Mononuclear cell (primary cell): Measurements from ENCODE around the gene UQCR11. TPM values are rescaled to one million over a fixed set of nuclear protein-coding genes. Genes with fewer than 3 reads are reported as not detected.

ENCODE experiments used
- H3K27me3 ChIP-seq: 2 replicates; pipeline ENCODE4 v1.6.0; 2011; ENCODE audit warnings: low read length, control low read depth; ENCODE audit not compliant: insufficient read depth
- H3K4me1 ChIP-seq: 2 replicates; pipeline ENCODE4 v1.5.1; 2011; ENCODE audit warnings: mild to moderate bottlenecking, low read length, control low read depth; ENCODE audit not compliant: insufficient read depth
- H3K4me3 ChIP-seq: 2 replicates; pipeline ENCODE4 v1.5.1; 2011; ENCODE audit warnings: mild to moderate bottlenecking, low read length, moderate library complexity
- H3K9me3 ChIP-seq: 2 replicates; pipeline ENCODE4 v1.5.1; 2011; ENCODE audit warnings: low read depth, mild to moderate bottlenecking, control low read depth, low read length
- total RNA-seq: library from RNA; depleted of rRNA; stranded (reverse); fragments of >200 nt; gene quantifications from one replicate; pipeline ENCODE4 v1.2.3, GENCODE V29; 2012

UQCR11 gene
- total RNA-seq, 1 donor: 31.6 TPM

DNA sequence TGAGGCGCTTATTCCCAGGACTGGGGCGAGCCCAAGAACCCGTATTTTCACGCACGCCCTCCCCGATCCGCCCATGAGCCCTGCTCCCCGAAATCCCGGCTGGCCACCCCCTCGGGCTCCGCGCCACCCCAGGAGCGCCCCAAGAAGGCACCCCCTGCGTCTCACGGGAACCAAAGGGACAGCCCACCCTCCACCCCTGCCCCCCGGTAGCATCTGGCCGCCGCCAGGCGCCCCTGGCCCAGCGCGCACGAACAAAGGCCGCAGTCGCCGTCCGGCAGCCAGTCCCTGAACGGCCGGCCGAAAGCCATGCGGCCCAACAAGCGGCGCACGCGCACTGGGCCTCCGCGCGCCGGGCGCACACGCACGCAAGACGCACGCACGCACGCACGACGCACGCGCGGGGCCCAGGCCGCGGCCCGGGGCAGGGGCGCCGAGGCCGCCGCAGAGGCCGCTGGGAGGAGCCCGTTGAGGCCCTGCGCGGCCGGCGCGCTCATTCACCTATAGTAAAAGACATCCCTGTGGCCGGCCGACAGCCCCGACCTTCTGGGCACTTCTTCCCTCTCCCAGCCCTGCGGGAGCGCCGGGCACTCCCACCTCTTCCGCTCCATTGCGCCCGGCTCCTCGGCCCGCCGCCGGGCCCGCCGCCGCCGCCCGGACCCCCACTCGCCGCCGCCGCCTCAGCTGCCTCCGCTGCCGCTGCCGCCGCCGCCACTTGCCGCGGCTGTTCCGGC, 13.1 kb downstream of the UQCR11 start:
- Histone ChIP-seq H3K27me3 (no peaks in the 10 kb centered on the region), H3K9me3 (no peaks in the 10 kb centered on the region), H3K4me1 (peaks cover 26% of the 10 kb centered on the region), H3K4me3 (peak overlapping the region; percentile 64)

DNA sequence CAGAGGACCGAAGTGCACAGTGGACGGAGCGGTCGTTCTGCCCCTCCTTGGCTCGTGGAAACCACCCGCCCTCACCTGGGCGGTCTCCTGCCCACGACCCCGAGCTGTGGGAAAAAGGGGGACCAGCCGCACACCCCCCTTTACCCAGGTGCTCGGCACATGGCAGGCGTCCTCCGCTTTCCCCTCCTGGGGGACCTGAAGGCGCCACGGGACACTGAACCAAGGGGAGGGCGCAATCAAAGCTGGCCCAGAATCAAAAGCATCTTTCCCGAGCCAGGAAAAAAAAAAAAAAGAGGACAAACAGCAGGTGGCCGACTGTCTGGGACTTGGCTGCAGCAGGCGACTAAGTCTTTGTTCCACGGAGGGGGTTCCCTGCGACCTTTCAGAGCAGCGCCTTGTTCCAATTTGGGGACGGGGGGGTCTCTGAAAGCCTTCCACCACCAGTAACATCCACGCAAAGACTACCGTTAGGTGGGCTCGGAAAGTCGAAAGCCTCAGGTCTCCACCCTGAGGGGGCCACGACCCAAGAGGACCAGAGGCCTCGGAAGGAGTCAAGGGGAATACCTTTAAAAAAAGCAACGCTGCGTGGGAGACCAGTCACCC, 13.7 kb downstream of the UQCR11 start:
- no peaks in the 10 kb centered on the region for H3K9me3 ChIP-seq
- H3K27me3 ChIP-seq: no peaks in the 10 kb centered on the region
- peaks cover 26% of the 10 kb centered on the region for H3K4me1 ChIP-seq
- peak overlapping the region; percentile 64 for H3K4me3 ChIP-seq

DNA sequence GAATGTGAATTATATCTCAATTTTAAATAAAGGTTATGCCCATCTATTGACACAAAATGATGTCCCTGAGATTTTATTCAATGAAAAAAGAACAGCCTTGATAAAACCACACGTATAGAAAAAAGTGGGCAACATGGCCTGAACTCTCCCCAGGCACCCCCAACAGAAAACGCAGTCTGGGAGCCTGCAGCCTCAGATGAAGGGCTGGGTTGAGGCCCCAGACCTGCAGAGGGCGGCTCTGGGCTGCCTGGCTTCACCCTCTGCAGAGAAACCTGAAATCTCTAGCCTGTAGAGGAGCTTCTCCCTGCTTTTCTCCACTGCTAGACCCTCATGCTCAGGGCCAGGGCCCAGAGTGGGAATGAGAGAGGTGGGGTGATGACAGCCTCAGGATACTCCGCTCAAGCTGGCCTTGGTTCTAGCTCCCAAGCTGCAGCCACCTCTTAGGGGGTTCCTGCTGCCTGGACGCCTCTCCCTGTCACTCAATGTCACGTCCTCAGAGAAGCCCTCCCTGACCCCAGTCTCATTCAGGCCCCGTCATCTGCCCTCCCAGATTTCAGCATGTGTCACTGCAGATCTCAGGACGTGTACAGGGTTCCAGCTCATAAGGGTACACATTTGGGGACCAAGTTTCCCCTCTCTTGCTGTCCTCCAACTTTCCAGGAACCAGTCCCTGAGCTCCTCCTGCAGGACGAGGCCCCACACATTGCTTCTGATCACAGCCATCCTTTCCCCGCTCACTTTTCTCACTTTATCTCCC, 14.4 kb downstream of the UQCR11 start:
- peak overlapping the region; percentile 64 for H3K4me3 ChIP-seq
- no peaks in the 10 kb centered on the region for H3K9me3 ChIP-seq
- H3K27me3 ChIP-seq: no peaks in the 10 kb centered on the region
- H3K4me1 ChIP-seq: peaks cover 26% of the 10 kb centered on the region

DNA sequence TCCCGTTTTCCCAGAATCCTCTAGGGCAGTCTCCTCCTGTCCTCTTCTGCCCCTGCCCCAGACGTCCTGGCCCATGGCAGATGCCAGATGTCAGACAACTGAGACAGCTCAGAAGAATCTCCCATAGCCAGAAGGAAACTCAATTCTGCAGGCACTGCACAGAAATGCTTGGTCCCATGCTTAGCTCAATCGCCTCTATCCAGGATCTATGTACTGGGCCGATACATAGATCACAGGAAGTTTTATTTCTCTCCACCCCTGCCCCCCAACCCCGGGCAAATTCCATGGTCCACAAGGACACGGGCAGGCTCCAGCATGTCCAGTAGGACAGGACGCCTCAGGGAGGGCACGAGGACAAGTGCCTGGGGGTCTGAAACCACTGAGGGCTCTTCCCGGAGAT, 17.4 kb downstream of the UQCR11 start:
- no peaks in the 10 kb centered on the region for H3K9me3 ChIP-seq
- no peak overlapping the region for H3K4me3 ChIP-seq
- peaks cover 22% of the 10 kb centered on the region for H3K4me1 ChIP-seq
- no peaks in the 10 kb centered on the region for H3K27me3 ChIP-seq

DNA sequence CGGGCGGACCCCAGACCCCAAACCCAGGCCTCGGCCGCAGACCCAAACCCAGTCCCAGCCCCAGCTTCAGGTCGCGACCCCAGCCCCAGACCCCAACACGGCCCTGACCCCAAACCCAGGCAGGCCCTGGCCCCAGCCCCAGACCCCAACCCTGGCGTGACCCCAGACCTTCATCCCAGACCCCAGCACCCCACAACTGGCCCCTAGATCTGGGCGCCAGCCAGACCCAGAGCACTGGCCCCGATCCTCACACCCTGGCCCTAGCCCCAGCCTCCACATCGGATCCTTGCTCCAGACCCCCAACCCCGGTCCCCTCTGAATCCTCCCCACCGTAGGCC, 20.1 kb downstream of the UQCR11 start:
- no peaks in the 10 kb centered on the region for H3K27me3 ChIP-seq
- H3K4me1 ChIP-seq: peaks cover 4% of the 10 kb centered on the region
- no peaks in the 10 kb centered on the region for H3K9me3 ChIP-seq
- H3K4me3 ChIP-seq: no peak overlapping the region

DNA sequence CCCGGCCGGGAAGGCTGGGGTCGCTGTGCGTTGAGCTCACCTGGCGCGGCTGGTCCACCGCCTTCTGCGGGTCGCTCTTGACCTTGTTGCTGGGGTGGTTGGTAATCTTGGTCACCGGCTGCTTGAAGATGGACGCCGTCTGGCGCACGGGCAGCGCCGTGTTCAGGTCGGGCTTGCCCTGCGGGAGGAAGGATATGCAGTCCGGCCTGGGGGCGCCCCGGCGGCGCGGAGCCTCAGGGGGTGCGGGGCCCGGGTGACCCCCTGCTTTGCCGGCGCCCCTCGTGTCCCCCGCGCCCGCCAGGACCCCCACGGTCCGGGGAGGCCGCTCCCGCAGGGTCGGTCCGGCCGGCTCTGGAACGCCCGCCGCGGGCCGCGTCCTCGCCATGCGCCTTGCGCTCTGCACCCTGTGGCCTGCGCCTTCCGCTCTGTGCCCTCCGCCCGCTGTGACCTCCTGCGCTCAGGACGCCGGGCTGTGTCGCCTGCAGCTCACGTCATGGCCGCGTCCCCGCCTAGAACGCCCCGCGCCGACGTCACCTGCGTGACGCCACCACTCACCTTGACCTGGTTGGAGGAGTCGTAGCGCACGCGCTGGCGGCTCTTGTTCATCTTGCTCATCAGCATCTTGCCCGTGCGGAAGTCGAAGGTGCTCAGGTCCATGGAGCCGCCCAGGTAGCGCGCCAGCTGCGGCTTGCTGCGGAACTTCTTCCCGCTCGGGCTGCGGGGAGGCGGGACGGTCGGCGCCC, 20.6 kb downstream of the UQCR11 start:
- Histone ChIP-seq H3K27me3 (no peaks in the 10 kb centered on the region), H3K4me1 (no peaks in the 10 kb centered on the region), H3K4me3 (no peak overlapping the region), H3K9me3 (no peaks in the 10 kb centered on the region)

DNA sequence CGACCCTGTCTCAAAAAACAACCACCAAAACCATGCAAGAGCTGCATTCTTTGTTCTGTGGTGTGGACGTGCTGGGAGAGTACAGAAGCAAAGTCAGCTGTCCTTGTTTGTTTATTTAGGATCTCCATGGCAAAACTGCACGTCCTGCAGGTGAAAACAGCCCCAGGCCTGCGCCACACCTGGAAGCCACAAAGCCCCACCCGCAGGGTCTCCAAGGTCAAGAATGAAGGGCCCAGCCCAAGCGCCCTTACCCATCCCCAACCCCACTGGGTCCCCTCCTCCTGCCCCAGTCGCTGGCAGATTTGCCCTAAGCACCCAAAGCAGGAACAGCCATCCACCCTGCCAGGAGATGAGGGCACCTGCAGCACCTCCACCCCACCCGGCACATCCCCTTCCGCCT, 23.1 kb downstream of the UQCR11 start:
- H3K4me3 ChIP-seq: no peak overlapping the region
- no peaks in the 10 kb centered on the region for H3K9me3 ChIP-seq
- H3K4me1 ChIP-seq: no peaks in the 10 kb centered on the region
- H3K27me3 ChIP-seq: no peaks in the 10 kb centered on the region

DNA sequence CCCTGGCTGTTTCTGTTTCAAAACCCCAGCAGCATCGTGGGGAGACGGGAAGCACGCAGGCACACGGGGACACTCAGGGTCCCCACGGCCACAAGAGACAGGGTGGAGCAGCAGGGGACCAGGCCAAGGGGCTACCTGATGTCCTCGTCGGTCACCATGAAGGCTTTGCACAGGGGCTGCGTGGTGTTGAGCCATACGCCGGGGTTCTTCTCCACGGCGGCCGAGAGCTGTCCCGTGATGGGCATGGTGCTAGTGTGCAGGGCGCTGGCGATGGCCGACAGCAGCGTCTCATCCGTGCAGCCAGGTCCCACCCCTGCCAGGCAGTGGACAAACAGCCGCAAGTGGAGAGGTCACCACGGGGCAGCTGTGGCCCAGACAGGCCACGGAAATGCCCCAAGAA, 24.3 kb downstream of the UQCR11 start:
- Histone ChIP-seq H3K4me3 (no peak overlapping the region), H3K27me3 (no peaks in the 10 kb centered on the region), H3K9me3 (no peaks in the 10 kb centered on the region), H3K4me1 (no peaks in the 10 kb centered on the region)

DNA sequence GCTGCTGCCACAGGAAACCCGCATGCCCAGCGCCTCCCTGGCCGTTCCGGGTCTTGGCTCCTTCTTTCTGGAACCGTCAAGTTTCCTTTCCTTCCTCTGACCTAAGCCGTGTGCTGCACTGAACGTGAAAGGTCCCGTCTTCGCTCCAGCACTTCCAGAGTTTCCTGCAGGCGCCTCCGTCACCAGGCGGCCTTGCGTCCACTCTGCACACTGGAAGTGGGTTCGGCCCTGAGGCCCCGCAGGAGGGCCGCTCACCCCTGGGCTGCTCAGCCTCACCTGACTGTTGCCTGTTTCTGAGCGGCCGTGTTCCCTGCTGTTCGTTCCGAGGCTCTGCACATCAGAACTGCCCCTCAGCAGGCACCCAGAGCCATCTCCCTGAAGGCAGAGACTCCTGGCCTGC, 24.9 kb downstream of the UQCR11 start:
- Histone ChIP-seq H3K4me3 (no peak overlapping the region), H3K9me3 (no peaks in the 10 kb centered on the region), H3K27me3 (no peaks in the 10 kb centered on the region), H3K4me1 (no peaks in the 10 kb centered on the region)

DNA sequence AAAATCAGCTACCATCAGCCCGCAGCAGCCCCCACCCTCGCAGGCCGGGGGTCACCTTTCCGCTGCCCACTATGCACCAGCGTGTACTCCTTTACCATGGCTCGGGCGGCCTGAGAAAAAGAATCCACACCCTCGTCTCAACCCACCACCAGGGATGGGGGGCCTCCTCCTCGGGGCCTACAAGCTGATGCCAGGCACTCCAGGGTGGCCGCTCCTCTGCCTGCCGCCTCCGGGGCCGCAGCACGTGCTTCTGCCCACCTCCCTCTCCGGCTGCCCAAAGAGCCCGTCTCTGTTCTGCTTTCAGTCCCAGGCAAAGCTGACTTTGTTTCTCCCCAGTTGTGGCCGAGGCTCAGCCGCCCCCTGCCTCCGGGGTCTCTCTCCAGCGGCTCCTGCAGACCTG, 26.0 kb downstream of the UQCR11 start:
- H3K27me3 ChIP-seq: no peaks in the 10 kb centered on the region
- no peaks in the 10 kb centered on the region for H3K4me1 ChIP-seq
- H3K9me3 ChIP-seq: no peaks in the 10 kb centered on the region

DNA sequence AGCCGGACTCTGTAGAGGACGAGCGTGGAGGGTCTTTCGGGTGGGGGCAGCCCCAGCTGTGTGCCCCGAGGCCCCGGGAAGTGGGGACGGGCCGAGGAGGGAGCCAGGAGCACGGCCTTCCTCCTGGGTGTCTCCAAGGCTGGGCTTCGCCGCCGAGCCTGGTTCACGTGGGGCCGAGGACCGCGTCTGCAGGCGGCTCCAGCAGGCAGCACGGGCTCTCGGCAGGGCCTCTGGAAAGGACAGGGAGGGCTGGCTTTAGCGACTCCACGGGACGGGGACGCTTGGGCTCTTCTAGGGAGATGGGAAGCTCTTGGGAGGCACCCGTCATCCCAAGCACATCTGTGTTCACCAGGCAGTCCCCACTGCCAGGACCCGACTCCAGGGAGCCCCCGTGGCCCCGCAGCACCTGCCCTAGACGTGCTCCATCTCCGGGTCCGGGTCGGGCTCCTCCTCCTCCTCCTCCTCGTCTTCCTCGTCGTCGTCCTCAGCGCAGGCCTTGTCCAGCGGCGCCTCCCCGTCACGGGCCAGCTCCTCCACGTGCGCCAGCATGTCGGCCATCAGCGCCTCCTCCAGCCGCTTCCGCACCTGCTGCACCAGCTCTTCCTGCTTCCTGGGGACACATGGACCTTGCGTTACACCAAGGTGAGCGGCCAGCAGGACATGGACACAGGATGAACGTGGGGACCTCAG, 27.2 kb downstream of the UQCR11 start:
- H3K4me1 ChIP-seq: no peaks in the 10 kb centered on the region
- no peaks in the 10 kb centered on the region for H3K27me3 ChIP-seq
- no peak overlapping the region for H3K4me3 ChIP-seq
- H3K9me3 ChIP-seq: no peaks in the 10 kb centered on the region

More for the DNA sequence above, 26.0 kb downstream of the UQCR11 start:
- no peak overlapping the region for H3K4me3 ChIP-seq

DNA sequence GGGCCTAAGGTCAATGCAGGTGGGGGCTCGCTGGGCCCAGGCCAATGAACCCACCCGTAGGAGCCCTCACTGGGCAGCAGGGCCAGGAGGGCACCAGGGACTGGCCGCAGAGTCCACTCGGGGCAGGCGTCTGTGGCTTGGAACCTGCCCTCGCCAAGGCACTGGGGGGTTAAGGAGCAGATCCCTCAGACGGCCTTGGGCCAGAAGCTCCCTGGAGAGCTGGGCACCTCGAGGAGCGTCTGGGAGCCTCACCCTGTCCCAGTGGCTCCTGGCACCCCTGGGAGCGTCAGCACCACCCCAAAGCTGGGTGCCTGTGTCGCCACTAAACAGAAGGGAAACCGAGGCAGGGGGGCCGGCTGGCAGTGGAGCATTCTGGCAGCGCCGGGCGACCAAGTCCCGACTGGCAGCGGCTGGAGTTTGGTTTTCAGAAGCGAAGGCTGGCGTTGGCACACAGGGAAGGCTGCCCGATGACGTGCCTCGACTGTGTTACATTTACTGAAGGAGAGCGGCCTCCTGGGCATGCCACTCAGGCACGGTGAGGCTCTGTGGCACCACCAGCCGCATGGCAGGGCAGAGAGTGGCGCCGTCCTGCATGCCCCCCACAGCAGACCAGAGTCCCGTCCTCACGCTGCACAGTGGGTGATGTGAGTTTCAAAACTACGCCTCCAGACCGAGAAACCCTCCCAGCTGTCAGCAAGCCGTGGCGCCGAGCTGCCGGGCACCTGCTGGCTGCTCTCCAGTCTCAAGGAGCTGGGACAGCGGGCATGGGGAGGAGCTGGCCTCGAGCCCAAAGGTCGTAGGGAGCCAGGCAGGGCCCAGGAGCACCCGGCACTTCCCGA, 28.0 kb downstream of the UQCR11 start:
- H3K4me1 ChIP-seq: no peaks in the 10 kb centered on the region
- no peak overlapping the region for H3K4me3 ChIP-seq
- no peaks in the 10 kb centered on the region for H3K9me3 ChIP-seq
- H3K27me3 ChIP-seq: no peaks in the 10 kb centered on the region

DNA sequence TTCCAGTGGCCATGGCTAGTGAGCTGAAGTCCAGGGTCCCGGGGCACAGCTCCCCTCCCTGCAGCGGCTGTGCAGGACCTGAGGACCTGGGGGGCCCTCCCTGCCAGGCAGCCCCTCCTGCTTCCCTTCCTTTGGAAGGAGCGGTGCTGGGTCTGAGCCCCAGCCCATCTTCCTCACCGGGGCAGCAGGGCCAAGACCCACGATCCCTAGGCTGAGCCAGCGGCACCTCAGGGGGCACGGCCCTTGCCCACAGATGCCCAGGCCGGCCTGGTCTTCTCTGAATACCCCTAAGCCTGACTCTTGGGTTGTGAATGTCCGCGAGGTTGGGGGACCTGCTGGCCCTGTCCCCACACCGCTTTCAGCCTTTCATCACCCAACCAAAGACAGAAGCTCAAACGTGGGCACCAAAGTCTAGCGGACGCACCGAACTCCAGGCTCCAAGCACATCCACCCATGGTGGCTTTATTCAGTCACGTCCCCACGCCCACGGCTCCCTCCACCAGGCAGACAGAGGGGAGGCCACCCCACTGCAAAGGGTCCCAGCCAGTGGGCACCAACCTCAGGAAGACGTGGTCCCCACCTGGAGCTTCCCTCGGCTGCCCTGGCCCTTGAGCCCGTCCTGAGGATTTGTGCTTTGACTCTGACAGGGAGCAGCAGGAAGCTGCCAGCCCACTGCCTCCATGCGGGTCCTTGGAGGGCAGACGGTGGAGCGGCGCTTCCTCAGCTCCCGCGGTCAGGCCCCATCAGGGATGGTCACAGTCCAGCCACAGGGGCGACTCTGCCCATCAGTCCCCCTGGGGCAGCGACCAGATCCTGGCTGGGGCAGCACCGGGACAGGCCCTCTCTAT, 28.8 kb downstream of the UQCR11 start:
- Histone ChIP-seq H3K27me3 (no peaks in the 10 kb centered on the region), H3K4me1 (no peaks in the 10 kb centered on the region), H3K4me3 (no peak overlapping the region), H3K9me3 (no peaks in the 10 kb centered on the region)
